Measurements from ENCODE around the gene CNIH2.

Gene CNIH2

DNA sequence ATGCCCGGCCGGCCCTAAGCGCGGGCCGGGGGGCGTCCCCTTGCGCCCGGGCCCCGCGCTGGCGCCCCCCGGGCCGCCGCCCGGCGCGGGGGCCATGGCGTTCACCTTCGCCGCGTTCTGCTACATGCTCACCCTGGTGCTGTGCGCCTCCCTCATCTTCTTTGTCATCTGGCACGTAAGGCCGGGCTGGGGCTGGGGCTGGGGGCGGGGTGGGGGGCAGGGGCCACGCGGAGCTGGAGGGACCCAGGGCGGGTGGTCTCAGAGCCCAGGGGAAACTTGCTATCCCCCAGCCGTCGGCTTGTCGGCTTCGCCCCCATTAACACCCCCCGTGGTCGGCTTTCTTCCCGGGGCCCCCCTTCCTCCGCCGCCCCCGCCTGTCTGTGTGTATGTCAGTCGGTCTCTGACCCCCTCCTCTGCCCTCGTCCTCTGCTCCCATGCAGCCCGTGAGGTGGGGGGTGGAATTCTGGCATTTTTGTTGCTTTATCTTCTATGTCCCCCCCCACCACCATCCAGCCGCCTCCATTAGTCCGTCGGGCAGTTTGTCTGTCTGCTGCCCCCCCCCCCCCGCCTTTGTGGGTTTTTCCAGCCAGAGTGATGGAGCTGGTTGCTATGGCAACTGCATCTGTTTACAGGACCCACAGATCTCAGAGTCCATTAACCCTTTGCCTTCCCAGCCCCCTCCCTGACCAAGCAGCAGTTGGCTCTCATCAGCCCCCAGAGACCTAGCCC lies 552 bp downstream of the CNIH2 start:
- no peak for DNase-seq

DNA sequence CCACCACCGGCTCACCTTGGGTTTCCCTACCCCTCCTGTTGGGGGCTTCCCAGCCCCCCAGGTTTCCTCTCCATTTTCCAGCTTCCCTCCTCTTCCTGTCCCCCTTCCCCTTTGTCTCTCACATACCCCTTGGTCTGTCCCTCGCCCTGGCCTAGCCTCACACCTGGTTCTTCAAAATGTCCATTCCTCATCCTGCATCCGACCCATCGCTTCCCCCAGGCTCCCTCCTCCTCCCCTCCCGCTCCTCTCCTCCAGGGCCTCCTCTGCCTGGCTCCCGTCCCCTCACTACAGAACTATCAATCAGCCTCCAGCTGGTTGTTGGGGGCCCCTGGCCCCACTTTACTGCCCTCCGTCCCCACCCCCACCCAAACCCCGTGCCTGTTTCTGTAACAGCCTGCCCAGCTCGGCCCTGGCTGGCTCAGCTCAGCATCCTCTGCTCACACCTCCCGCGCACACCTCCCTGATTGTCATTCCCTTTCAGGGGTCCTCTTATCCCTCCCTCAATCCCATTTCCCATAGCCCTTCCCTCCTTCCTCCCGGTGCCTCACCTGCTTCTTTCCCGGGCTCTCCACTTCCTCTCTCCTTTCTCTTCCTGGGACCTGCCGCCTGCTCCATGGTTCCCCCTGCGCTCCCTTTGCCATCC lies 1.2 kb downstream of the CNIH2 start:
- no peak for DNase-seq

GRCh38 chr11:66280428-66280827 lies 2.5 kb downstream of the CNIH2 start:
- DNase-seq: no peak

DNA sequence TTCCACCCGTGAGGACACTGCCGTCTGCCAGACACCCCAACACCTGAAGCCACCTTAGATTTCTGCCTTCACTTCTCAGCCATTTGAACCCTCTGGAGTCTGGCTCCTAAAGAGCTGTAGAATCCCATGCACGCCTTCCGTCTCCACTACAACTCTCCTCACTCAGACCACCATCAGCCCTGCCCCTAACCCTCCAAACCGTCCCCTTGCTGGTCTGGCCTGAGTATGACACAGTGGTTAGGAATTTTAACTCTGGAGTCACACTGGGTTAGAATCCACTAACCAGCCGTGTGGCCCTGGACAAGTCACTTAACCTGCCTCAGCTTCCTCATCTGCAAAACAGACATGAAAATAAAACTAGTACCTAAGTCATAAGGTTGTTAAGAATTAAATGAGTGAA lies 3.0 kb downstream of the CNIH2 start:
- no peak for DNase-seq

DNA sequence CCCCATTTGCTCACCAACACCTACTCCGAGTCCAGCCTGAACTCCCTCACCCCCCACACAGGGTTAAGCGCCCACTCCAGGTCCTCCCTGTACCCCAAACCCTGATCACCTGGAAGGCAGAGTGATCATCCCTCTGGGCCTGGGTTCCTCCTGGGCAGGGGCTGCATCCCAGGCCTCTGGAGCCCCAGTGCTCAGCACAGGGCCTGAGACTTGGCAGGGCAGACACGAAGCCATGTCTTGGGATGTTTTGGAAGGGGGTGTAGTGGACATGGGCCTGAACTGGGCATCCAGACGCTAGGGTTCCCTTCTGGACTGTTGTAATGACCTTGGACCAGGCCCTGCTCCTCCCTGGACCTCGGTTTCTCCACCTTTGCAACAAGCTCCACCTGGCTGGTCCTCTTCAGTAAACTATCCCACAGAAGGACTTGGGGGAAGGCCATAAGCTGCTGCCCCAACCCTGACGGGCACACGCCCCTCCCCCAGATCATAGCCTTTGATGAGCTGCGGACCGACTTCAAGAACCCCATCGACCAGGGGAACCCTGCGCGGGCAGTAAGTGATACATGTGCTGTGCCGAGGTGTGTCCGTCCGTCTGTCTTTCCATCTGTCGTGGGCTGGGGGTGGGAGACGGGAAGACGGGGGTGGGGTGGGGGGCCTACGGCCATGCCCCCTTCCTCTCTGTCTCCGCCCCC lies 3.9 kb downstream of the CNIH2 start:
- no peak for DNase-seq

DNA sequence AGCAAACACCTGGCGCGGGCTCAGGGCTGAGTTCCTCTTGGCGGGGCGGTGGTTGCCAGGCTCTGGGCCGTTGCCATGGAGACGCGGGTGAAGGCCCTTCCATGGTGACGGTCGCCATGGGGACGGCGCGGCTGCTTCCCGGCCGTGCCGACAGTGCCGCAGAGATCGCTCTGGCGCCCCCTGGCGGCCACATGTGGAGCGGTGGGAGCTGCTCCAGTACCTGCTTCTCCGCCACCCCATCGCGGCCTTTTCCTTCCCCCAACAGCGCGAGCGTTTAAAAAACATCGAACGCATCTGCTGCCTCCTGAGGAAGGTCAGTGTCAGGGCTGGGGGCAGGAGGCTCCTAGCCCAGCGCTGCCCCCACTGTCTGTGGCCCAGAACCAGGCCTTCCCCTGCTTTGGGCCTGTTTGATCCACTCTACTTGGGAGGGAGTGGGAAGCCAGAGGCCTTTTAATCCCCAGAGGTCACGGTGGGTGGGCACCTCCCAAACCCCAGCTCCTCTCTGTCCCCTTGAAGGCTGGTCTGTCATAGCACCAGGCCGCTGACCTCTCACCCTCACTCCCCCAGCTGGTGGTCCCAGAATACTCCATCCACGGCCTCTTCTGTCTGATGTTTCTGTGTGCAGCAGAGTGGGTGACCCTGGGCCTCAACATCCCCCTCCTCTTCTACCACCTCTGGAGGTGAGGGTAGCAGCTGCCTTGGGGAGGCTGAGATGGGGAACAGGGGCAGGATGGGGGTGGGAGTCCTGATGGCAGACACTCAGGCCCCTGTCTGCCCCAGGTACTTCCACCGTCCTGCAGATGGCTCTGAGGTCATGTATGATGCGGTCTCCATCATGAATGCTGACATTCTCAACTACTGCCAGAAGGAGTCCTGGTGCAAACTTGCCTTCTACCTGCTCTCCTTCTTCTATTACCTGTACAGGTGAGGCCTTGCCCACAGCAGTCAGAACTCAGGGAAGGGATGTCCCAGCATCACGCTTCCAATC lies 4.8 kb downstream of the CNIH2 start:
- DNase-seq: peak; percentile 97 to 98

DNA sequence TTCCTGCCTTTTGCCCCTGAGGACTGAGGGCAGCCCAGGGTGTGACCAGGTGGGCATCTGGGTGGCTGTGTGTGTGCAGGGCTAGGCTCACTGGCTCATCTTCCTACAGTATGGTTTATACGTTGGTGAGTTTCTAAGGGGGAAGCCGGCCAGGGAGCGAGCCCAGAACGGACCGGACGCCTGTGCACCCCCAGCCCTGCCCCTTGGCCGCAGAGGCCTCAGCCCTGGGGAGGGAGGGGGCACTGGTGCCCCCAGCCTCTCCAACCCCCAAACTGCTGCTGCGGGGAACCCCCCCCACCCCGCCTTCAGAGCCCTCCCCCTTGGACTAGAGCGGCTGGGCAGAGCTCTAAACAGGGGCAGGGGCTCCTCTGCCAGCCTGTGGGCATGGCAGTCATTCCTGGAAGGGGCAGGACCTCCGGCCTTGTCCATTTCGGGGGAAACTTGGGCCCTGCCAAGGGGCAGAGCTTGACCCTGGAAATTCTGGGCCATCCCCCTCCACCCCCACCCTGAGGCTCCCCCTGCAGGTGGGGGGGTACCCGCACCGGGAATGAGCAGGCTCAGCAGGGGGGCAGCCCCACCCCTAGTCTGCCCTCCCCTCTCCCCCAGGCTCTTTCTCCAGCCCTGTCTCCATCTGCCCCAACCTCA lies 5.6 kb downstream of the CNIH2 start:
- DNase-seq: no peak

DNA sequence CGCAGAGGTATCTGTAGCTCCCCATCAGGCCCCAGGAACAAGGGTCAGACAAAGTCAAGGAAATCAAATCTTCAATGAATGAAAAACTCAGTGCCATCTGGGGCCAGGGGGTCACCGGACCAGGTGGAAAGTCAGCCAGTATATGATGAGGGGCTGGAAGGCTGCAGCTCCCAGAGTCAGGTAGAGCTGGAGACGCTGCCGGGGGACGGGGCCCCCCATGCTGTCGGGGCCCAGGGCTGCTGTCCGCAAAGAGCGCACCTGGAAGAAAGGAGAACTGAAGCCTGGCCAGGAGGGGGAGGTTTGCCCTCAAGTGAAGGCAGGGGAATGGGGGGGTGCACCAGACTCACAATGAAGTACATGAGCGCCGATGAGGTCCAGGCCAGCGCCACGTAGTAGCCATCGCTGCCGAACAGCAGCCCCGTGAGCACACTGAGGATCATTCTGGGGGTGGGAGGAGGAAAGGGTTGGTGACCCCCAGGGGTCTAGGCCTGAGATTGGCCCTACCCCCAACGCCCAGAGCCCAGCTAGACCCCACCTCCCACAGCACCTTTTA lies 6.6 kb downstream of the CNIH2 start:
- no peak for DNase-seq

- DNase-seq: no peak
Measured at GRCh38 chr11:66285250-66285947, 7.4 kb downstream of the CNIH2 start.

DNA sequence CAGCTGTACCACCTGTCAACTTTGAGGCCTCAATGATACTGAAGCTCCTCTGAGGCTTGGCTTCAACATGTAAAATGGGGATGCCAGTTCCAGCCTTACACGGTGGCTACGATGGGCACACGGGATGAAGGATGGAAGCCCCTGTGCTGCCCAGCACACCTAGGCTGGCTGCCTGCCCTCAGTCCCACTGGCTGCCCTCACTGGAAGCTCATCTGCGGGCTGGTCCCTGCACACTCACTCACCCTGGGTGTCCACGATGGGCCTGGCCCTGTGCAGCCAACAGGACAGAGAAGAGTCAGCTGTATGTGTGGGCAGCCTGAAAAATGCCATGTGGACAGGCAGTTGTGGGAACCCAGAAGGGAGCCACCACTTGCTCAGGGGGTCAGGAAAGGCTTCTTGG lies 8.7 kb downstream of the CNIH2 start:
- no peak for DNase-seq

- DNase-seq: no peak
Measured at GRCh38 chr11:66287211-66287888, 9.4 kb downstream of the CNIH2 start.

GRCh38 chr11:66287889-66288670 lies 10.1 kb downstream of the CNIH2 start:
- DNase-seq: no peak

GRCh38 chr11:66288671-66289547 lies 10.9 kb downstream of the CNIH2 start, which contains the start of gene YIF1A:
Gene YIF1A, minus strand, starts transcription at chr11:66289143. Its CDS starts 158 bp downstream, at chr11:66288985.
- peak; percentile 97 to 98 for DNase-seq

GRCh38 chr11:66289548-66290329 lies 11.8 kb downstream of the CNIH2 start:
- peak; percentile 72 to 76 for DNase-seq

DNA sequence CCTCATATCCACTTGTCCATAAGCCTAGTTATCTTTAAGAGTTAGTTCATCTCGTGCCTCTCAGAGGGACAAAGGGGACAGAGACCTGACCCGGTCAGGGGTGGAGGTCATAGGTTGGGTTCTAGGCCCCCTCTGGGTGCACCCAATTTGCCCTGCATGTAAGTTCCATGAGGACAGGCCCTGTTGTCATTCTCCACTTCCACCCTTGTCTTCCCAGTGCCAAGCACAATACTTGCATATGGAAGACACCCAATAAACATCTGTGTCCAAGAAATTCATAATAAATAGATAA lies 12.3 kb downstream of the CNIH2 start:
- DNase-seq: no peak

DNA sequence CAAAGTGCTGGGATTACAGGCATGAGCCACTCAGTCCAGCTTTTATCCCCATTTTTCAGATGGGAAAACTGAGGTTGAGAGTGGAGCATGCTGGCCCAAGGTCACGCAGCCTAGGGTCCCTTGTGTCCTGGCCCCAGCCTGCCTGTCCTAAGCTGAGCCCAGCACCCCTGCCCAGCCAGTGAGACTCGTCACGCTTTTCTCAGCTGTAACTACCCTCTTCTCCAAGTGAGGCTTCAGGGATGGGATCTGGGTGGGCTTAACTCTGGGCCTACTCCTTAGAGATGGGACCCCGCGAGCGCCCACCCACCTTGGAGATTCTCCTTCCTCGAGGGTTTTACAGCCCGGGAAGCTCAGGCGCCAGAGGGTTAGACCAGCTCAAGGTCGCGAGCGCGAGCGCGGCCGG lies 13.3 kb downstream of the CNIH2 start:
- DNase-seq: no peak

DNA sequence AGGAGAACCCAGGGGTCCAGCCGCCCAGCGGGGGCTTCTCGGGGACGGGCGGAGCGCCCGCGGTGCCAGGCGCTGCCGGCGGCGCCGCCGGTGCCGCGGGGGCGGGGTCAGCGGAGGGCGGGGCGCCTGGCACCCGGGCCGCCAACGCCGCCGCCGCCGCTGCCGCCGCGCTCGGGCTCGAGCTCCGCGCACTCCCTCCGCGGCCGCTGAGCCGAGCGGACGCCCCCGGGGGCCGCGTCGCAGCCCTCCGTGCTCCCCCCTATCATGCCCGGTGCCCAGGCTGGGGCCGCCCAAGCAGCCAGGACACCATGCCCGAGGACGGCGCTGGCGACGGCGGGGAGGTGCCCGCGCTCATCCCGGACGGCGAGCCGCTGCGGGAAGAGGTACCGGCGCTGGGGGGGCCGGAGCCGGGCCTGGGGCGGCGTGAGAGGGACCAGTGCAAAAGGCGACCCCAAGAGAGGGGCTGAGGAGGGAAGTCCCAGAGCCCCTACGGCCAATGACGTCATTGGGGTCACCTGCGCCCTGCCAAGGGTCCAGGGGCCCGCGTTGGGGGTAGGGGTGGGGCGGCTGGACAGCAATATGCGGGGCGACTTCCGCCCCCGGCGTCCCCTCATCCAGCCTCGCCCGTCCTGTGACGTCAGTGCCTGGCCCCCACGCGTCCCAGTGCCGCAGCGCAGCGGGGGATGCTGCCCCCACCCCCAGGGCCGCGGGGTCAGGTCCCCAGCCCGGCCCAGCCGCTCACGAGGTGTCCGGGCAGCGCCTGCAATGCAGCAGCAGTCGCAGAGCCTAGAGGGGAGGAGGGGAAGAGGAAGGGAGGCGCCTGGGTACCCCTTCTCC lies 13.9 kb downstream of the CNIH2 start, which contains the start of gene TMEM151A:
TMEM151A (plus strand) TSS at position 189 of the 837 bp plus-strand sequence; CDS start at position 309, 120 bp downstream.
- DNase-seq: peak in 1 of 2 experiments; percentile 13
